ENCODE results near the gene SEC14L5. TPM values are rescaled to one million over a fixed set of nuclear protein-coding genes. Genes with fewer than 3 reads are reported as not detected.

The SEC14L5 gene
- total and polyA plus RNA-seq, 2 donors (not counting 3 experiments of a cell fraction or from before 2014, with no cell fraction given), result not detected

GRCh38 chr16:4913130-4913773 is 44.9 kb upstream of the SEC14L5 start:
- Histone ChIP-seq H3K9ac (replicated peaks; ENCODE audit: extremely low read depth, insufficient read depth, low read length) (no peak overlapping the region), H3K79me2 (ENCODE audit: control insufficient read depth, insufficient read depth, low read length) (no peaks in the 10 kb centered on the region), H3K9me3 (replicated peaks; ENCODE audit: control insufficient read depth, insufficient read depth, low read length) (no peaks in the 10 kb centered on the region), H4K20me1 (replicated peaks; ENCODE audit: control insufficient read depth, extremely low read depth, insufficient read depth, low read length) (no peaks in the 10 kb centered on the region), H3K27me3 (ENCODE audit: control insufficient read depth in 2 of 2, insufficient read depth in 2 of 2, low read length in 2 of 2) (no peaks in the 10 kb centered on the region), H3K4me3 (replicated peaks in 1 of 3; ENCODE audit: insufficient read depth in 1 of 3, low read depth in 1 of 3, low read length in 3 of 3) (no peak overlapping the region), H3K4me1 (ENCODE audit: control insufficient read depth, extremely low read depth, insufficient read depth, low read length) (no peaks in the 10 kb centered on the region), H3K27ac (ENCODE audit: insufficient read depth, low read depth, low read length) (no peak overlapping the region), H3K9me1 (replicated peaks; ENCODE audit: control insufficient read depth, extremely low read depth, insufficient read depth, low read length) (no peaks in the 10 kb centered on the region), H3K4me2 (ENCODE audit: insufficient read depth, low read length) (no peak overlapping the region), H2AFZ (ENCODE audit: low read depth, low read length) (no peak overlapping the region), H3K36me3 (ENCODE audit: control insufficient read depth in 2 of 2, extremely low read depth in 1 of 2, insufficient read depth in 2 of 2, low read length in 2 of 2) (no peaks in the 10 kb centered on the region)
- CTCF ChIA-PET, result interaction anchor here (0.7 to 1.1 kb wide), 2 partner anchors 15 to 23 kb away, joined by 3 read pairs; no protein-coding TSS in a partner anchor
- no TSS peak for BruUV-seq (replicated peaks)
- TF ChIP-seq POLR2AphosphoS5 (IDR thresholded peaks at IDR 0.05; ENCODE audit: insufficient read depth, low read depth, low read length) (no peak), FOS (IDR thresholded peaks at IDR 0.05; ENCODE audit: borderline replicate concordance, insufficient read depth, low read length) (no peak), CTCF (IDR thresholded peaks at IDR 0.05; ENCODE audit: extremely low read depth in 1 of 2, insufficient read depth in 1 of 2, low read depth in 1 of 2, low read length in 2 of 2) (no peak), EZH2 (IDR thresholded peaks at IDR 0.05; ENCODE audit: borderline replicate concordance, low read depth, low read length, severe bottlenecking) (no peak), MAX (IDR thresholded peaks at IDR 0.05; ENCODE audit: insufficient read depth, insufficient read length) (no peak), JUN (IDR thresholded peaks at IDR 0.05; ENCODE audit: borderline replicate concordance, insufficient read depth, insufficient read length, low read depth) (no peak), MYC (IDR thresholded peaks at IDR 0.05; ENCODE audit: low read depth, low read length) (no peak), POLR2A (IDR thresholded peaks at IDR 0.05; ENCODE audit: low read depth, low read length) (no peak), GATA2 (IDR thresholded peaks at IDR 0.05; ENCODE audit: insufficient read depth, insufficient read length, low read depth, low read length) (no peak)
- POLR2A ChIA-PET, result interaction anchor here (0.6 kb wide), 1 partner anchor 173 kb away, joined by 4 read pairs; no protein-coding TSS in a partner anchor
- dilution Hi-C loops (cut with MboI; ENCODE audit: extremely low pct_ligation_motif_present, low sequenced_read_pairs), result no loop called here
- no peak for FAIRE-seq
- DNase-seq (ENCODE audit: low read depth, low spot score), result no peak
- intact Hi-C loops (cut with micrococcal nuclease), result no loop called here

All from endothelial cell of umbilical vein (primary cell).